22Rv1 (cell line): ENCODE data around the gene MTSS2.

Experiments
- CTCF ChIP-seq: fragments of 450-650 bp; IDR thresholded peaks from 2 replicates; pipeline ENCODE4 v1.5.1; 2017; ENCODE audit warnings: mild to moderate bottlenecking
- ZFX ChIP-seq: fragments of 450-650 bp; IDR thresholded peaks from 2 replicates; pipeline ENCODE4 v1.6.1; 2017; ENCODE audit warnings: antibody characterized with exemption, borderline replicate concordance

GRCh38 chr16:70663524-70664324, 22.1 kb downstream of the MTSS2 start:
- TF ChIP-seq CTCF, result no peak
- no peak for TF ChIP-seq ZFX
